H1 (cell line): Measurements from ENCODE around the gene PPP1R14B.

Source experiments
- BACH1 ChIP-seq: IDR thresholded peaks from 2 replicates; pipeline ENCODE4 v1.6.1; 2012; ENCODE audit warnings: low read length, improper control_type of control experiment
- BRCA1 ChIP-seq: IDR thresholded peaks from 2 replicates; pipeline ENCODE4 v1.6.1; 2012; ENCODE audit warnings: low read depth, low read length, improper control_type of control experiment
- CEBPB ChIP-seq: IDR thresholded peaks from 2 replicates; pipeline ENCODE4 v1.6.1; 2012; ENCODE audit warnings: low read depth, low read length
- CHD1 ChIP-seq: IDR thresholded peaks from 2 replicates; pipeline ENCODE4 v1.6.1; 2012; ENCODE audit warnings: low read depth, low read length, improper control_type of control experiment
- JUN ChIP-seq: IDR thresholded peaks from 2 replicates; pipeline ENCODE4 v1.6.1; 2011; ENCODE audit warnings: low read depth, mild to moderate bottlenecking, improper control_type of control experiment, low read length
- POLR2A ChIP-seq, 2 experiments: IDR thresholded peaks; 1 replicate in 1 of 2; 2 replicates in 1 of 2; pipeline ENCODE4 v1.6.1; 2011; ENCODE audit warnings: low read depth in 2 of 2, low read length in 2 of 2, mild to moderate bottlenecking in 2 of 2; ENCODE audit errors: control extremely low read depth in 1 of 2
- SP1 ChIP-seq: IDR thresholded peaks from 2 replicates; pipeline ENCODE4 v1.6.1; 2011; ENCODE audit warnings: low read depth, low read length
- TAF1 ChIP-seq: IDR thresholded peaks from 2 replicates; pipeline ENCODE4 v1.6.1; 2011; ENCODE audit warnings: mild to moderate bottlenecking, low read depth, low read length
- TF ChIP-seq, protein P1 (sequence below), 3 experiments: IDR thresholded peaks; 1 replicate in 2 of 3; 2 replicates in 1 of 3; pipeline versions ENCODE4 v1.5.1 to v1.6.1; 2011; ENCODE audit warnings: low read length in 3 of 3, mild to moderate bottlenecking in 3 of 3, inconsistent platforms in 2 of 3, low read depth in 1 of 3, moderate library complexity in 1 of 3; ENCODE audit not compliant: insufficient read depth in 1 of 3; ENCODE audit errors: control extremely low read depth in 1 of 3
- TF ChIP-seq, protein P2 (sequence below): IDR thresholded peaks from 2 replicates; pipeline ENCODE4 v1.6.1; 2012; ENCODE audit warnings: inconsistent platforms
- TF ChIP-seq, protein P3 (sequence below): IDR thresholded peaks from 2 replicates; pipeline ENCODE4 v1.6.1; 2011; ENCODE audit warnings: low read length, improper control_type of control experiment

DNA sequence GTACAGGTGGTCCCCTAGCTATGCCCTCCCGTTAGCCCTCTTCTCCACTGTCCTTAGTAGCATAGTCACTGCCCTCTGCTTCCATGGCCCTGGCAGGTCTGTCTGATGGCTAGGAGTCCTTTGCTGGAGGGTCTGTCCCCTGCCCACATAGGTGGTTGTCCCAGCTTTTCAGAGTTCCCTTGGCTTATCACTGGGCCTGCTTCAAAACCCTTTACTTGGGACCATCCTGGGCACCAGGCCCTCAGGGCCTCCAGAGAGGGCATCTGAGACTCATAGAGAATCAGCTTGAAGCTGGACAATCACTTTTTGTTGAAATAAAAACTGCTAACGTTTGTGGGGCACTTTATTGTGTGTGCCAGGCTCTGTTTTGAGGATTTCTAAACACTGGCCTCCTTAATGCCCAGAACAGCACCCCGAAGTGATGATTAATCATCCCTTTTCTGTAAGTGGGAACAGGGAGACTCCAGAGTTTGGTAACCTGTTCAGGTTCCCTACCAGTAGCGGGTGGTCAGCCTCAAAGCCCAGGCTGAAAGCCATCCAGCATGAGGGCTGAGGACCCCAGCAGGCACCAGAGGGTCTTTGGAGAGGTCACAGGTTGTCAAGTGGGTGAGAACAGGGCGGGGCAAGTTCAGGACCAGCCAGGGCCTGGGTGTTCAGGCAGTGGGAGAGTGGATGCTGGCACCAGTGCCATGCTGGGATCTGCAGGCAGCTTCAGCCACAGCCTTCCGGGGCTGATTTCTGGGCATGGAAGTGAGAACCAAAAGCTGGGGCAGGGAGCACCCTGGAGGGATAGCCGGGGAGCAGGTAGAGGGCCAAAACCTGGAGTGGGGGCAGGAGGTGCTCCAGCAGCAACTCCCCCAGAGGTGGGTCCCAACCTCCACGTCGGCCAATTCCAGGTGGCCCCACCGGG, 43.9 kb upstream of the PPP1R14B start:
- no peak for TF ChIP-seq BRCA1
- TF ChIP-seq TAF1 = no peak
- no peak for TF ChIP-seq CHD1
- TF ChIP-seq, protein P1, sequence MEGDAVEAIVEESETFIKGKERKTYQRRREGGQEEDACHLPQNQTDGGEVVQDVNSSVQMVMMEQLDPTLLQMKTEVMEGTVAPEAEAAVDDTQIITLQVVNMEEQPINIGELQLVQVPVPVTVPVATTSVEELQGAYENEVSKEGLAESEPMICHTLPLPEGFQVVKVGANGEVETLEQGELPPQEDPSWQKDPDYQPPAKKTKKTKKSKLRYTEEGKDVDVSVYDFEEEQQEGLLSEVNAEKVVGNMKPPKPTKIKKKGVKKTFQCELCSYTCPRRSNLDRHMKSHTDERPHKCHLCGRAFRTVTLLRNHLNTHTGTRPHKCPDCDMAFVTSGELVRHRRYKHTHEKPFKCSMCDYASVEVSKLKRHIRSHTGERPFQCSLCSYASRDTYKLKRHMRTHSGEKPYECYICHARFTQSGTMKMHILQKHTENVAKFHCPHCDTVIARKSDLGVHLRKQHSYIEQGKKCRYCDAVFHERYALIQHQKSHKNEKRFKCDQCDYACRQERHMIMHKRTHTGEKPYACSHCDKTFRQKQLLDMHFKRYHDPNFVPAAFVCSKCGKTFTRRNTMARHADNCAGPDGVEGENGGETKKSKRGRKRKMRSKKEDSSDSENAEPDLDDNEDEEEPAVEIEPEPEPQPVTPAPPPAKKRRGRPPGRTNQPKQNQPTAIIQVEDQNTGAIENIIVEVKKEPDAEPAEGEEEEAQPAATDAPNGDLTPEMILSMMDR (IDR thresholded peaks at IDR 0.05; ENCODE audit: control extremely low read depth in 1 of 3, insufficient read depth in 1 of 3, low read depth in 1 of 3, low read length in 3 of 3) = no peak
- TF ChIP-seq BACH1 = no peak
- TF ChIP-seq CEBPB = no peak
- TF ChIP-seq JUN = no peak
- TF ChIP-seq, protein P2, sequence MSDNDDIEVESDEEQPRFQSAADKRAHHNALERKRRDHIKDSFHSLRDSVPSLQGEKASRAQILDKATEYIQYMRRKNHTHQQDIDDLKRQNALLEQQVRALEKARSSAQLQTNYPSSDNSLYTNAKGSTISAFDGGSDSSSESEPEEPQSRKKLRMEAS = no peak
- TF ChIP-seq, protein P3, sequence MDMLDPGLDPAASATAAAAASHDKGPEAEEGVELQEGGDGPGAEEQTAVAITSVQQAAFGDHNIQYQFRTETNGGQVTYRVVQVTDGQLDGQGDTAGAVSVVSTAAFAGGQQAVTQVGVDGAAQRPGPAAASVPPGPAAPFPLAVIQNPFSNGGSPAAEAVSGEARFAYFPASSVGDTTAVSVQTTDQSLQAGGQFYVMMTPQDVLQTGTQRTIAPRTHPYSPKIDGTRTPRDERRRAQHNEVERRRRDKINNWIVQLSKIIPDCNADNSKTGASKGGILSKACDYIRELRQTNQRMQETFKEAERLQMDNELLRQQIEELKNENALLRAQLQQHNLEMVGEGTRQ = no peak
- TF ChIP-seq SP1 = no peak
- no peak for TF ChIP-seq POLR2A (IDR thresholded peaks at IDR 0.05; ENCODE audit: control extremely low read depth in 1 of 2, low read depth in 2 of 2, low read length in 2 of 2)
